ENCODE measurements around the gene CDH10.

DNA sequence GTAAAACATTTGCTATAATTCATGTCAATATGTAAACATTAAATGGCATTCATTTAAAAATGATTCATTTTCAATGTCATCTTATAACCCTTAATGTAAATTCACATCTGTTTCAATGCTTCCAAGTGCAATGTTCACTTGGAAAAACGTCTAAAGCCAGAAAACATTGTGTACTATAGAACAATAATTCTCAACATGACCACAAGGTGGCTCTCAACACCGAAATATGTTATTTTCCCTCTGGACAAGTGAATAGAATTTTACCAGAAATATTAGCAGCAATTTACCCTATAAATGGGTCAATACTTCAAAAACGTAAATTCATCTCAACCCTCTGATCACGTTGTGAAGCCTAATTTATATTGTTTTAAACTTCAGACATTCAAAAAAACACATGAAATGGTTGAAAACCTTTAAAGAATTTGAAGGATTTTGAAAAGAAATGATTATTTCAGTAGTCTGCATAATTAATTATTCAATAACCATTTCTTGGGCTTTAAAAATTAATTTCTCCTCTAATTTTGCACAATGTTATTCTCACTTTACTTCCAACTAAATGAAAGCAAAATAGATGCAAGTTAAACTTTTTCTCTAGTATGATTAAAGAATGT lies 11.0 kb downstream of the CDH10 start:
- peak; percentile 60 for TF ChIP-seq CTCF (IDR thresholded peaks at IDR 0.05; ENCODE audit: low read depth, low read length)
- TF ChIP-seq EZH2phosphoT487 (IDR thresholded peaks at IDR 0.05; ENCODE audit: low read depth): no peak

All from OCI-LY3 (cell line).